ENCODE measurements around the gene MCC.

The MCC gene

GRCh38 chr5:113503146-113503545 lies 14.9 kb upstream of the MCC start:
- Histone ChIP-seq H3K27ac (replicated peaks) (no peak overlapping the region), H3K27me3 (ENCODE audit: insufficient read depth, poor library complexity, severe bottlenecking) (no peaks in the 10 kb centered on the region), H3K4me3 (replicated peaks; ENCODE audit: insufficient read depth, low read length) (no peak overlapping the region)
- TF ChIP-seq, protein P1, sequence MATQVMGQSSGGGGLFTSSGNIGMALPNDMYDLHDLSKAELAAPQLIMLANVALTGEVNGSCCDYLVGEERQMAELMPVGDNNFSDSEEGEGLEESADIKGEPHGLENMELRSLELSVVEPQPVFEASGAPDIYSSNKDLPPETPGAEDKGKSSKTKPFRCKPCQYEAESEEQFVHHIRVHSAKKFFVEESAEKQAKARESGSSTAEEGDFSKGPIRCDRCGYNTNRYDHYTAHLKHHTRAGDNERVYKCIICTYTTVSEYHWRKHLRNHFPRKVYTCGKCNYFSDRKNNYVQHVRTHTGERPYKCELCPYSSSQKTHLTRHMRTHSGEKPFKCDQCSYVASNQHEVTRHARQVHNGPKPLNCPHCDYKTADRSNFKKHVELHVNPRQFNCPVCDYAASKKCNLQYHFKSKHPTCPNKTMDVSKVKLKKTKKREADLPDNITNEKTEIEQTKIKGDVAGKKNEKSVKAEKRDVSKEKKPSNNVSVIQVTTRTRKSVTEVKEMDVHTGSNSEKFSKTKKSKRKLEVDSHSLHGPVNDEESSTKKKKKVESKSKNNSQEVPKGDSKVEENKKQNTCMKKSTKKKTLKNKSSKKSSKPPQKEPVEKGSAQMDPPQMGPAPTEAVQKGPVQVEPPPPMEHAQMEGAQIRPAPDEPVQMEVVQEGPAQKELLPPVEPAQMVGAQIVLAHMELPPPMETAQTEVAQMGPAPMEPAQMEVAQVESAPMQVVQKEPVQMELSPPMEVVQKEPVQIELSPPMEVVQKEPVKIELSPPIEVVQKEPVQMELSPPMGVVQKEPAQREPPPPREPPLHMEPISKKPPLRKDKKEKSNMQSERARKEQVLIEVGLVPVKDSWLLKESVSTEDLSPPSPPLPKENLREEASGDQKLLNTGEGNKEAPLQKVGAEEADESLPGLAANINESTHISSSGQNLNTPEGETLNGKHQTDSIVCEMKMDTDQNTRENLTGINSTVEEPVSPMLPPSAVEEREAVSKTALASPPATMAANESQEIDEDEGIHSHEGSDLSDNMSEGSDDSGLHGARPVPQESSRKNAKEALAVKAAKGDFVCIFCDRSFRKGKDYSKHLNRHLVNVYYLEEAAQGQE (IDR thresholded peaks at IDR 0.05; ENCODE audit: insufficient replicate concordance, low read depth), result no peak
- TF ChIP-seq POLR2AphosphoS5 (IDR thresholded peaks at IDR 0.05; ENCODE audit: low read depth), result no peak
- no peak for DNase-seq (ENCODE audit: low read depth in 1 of 2, low spot score in 1 of 2)

DNA sequence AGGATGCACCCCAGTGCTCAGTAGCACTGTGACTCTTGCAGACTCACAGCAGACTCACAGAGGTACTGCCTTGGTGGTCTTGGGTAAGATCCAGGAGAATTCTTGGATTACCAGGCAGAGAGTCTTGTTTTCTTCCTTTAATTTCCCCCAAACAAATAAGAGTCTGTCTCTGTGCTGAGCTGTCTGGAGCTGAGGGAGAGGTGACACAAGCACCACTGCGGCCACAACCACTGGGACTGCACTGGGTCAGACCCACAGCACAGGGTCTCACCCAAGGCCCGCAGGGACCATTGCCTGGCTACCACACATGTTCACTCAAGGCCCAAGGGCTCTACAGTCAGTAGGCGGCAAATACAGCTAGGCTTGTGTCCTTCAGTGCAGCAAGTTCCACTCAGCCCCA lies 13.8 kb upstream of the MCC start:
- no peak overlapping the region for H3K4me3 ChIP-seq (replicated peaks; ENCODE audit: insufficient read depth, low read length)
- no peak overlapping the region for H3K27ac ChIP-seq (replicated peaks)
- TF ChIP-seq CTCF (IDR thresholded peaks at IDR 0.05; ENCODE audit: insufficient read depth, low read length) (no peak), SPI1 (IDR thresholded peaks at IDR 0.05; ENCODE audit: borderline replicate concordance, low read depth) (no peak), GABPA (IDR thresholded peaks at IDR 0.05; ENCODE audit: low read depth) (no peak)
- H3K27me3 ChIP-seq (ENCODE audit: insufficient read depth, poor library complexity, severe bottlenecking), result no peaks in the 10 kb centered on the region
- no peak for DNase-seq (ENCODE audit: low read depth in 1 of 2, low spot score in 1 of 2)

- DNase-seq (ENCODE audit: low read depth in 1 of 2, low spot score in 1 of 2), result no peak
Observed at GRCh38 chr5:113495422-113495841, 7.2 kb upstream of the MCC start.

More at GRCh38 chr5:113495422-113495841, 7.2 kb upstream of the MCC start:
- no peaks in the 10 kb centered on the region for H3K27me3 ChIP-seq (ENCODE audit: insufficient read depth, poor library complexity, severe bottlenecking)
- TF ChIP-seq GABPA (IDR thresholded peaks at IDR 0.05; ENCODE audit: low read depth) (no peak), CTCF (IDR thresholded peaks at IDR 0.05; ENCODE audit: insufficient read depth, low read length) (no peak), SPI1 (IDR thresholded peaks at IDR 0.05; ENCODE audit: borderline replicate concordance, low read depth) (no peak), POLR2AphosphoS5 (IDR thresholded peaks at IDR 0.05; ENCODE audit: low read depth) (no peak)
- TF ChIP-seq, protein P1 (IDR thresholded peaks at IDR 0.05; ENCODE audit: insufficient replicate concordance, low read depth), result no peak
- no peak overlapping the region for H3K4me3 ChIP-seq (replicated peaks; ENCODE audit: insufficient read depth, low read length)
- H3K27ac ChIP-seq (replicated peaks), result no peak overlapping the region
